HepG2 (cell line): Measurements from ENCODE around the gene MRGPRF. TPM values are rescaled to one million over a fixed set of nuclear protein-coding genes. Genes with fewer than 3 reads are reported as not detected.

Experiments used
- CAMTA2 ChIP-seq: sonication (generic); formaldehyde crosslinking; IDR thresholded peaks from 2 replicates; pipeline ENCODE4 v1.4.0; 2020; ENCODE audit warnings: mild to moderate bottlenecking, missing genetic modification reagents, borderline replicate concordance
- CHCHD3 ChIP-seq: sonication (generic); formaldehyde crosslinking; IDR thresholded peaks from 2 replicates; pipeline ENCODE4 v1.8.0; 2022; ENCODE audit warnings: mild to moderate bottlenecking, missing genetic modification reagents, moderate library complexity
- MAFK ChIP-seq, 2 experiments: IDR thresholded peaks in 1 of 2; conservative IDR thresholded peaks in 1 of 2; 2 replicates each; pipeline ENCODE4 v1.6.1; 2011; ENCODE audit warnings: improper control_type of control experiment in 2 of 2, low read length in 2 of 2
- NFE2L2 ChIP-seq: fragments of 150-350 bp; IDR thresholded peaks from 2 replicates; pipeline ENCODE4 v1.6.1; 2014; ENCODE audit warnings: low read length
- RXRB ChIP-seq: IDR thresholded peaks from 2 replicates; pipeline ENCODE4 v1.6.1; 2016; ENCODE audit warnings: borderline replicate concordance, missing genetic modification reagents, missing compliant biosample characterization
- SMC3 ChIP-seq: IDR thresholded peaks from 2 replicates; pipeline ENCODE4 v1.6.1; 2011; ENCODE audit warnings: low read length, improper control_type of control experiment
- SOX6 ChIP-seq, 2 experiments: fragments of 450-650 bp in 1 of 2; sonication (generic) in 1 of 2; formaldehyde crosslinking in 1 of 2; IDR thresholded peaks; 2 replicates each; pipeline versions ENCODE4 v1.4.0 to v1.6.1; 2017 to 2020; ENCODE audit warnings: antibody characterized with exemption in 1 of 2, mild to moderate bottlenecking in 1 of 2, missing genetic modification reagents in 1 of 2
- ZNF317 ChIP-seq: sonication (generic); formaldehyde crosslinking; IDR thresholded peaks from 2 replicates; pipeline ENCODE4 v1.5.0; 2020; ENCODE audit warnings: mild to moderate bottlenecking, missing genetic modification reagents
- ZNF407 ChIP-seq: sonication (generic); formaldehyde crosslinking; IDR thresholded peaks from one replicate; pipeline ENCODE4 v1.5.1; 2020; ENCODE audit warnings: mild to moderate bottlenecking, missing genetic modification reagents; ENCODE audit errors: not compliant biosample characterization
- ZNF746 ChIP-seq: sonication (generic); formaldehyde crosslinking; IDR thresholded peaks from 2 replicates; pipeline ENCODE4 v1.8.0; 2022; ENCODE audit warnings: mild to moderate bottlenecking, missing genetic modification reagents
- polyA plus RNA-seq, 8 experiments: library from polyadenylated mRNA; depleted of rRNA in 3 of 8; stranded (reverse) in 7 of 8; unstranded in 1 of 8; fragments of >200 nt; fragmentation: Illumina TruSeq in 4 of 8; extraction: Trizol in 4 of 8; gene quantifications; 2 replicates each; pipeline versions ENCODE4 v1.2.1 to v1.2.3, GENCODE V29; 2011 to 2016; ENCODE audit warnings: low read depth in 4 of 8, missing spikeins in 1 of 8, mixed read lengths in 1 of 8; ENCODE audit not compliant: insufficient read depth in 1 of 8
- total RNA-seq, 5 experiments: library from RNA; depleted of rRNA; stranded (reverse); fragments of >200 nt; fragmentation: Illumina TruSeq; extraction: Trizol; gene quantifications; 2 replicates each; pipeline ENCODE4 v1.2.3, GENCODE V29; 2016; ENCODE audit warnings: low read depth in 1 of 5

Gene MRGPRF
- total and polyA plus RNA-seq, 2 of the 13 experiments (the other 11 are each of a cell fraction or from before 2014, with no cell fraction given): not detected

GRCh38 chr11:69010964-69011623 is 2.0 kb downstream of the MRGPRF start (continued):
- TF ChIP-seq NFE2L2 (no peak), RXRB (CRISPR knock-in tag) (no peak), ZNF407 (CRISPR knock-in tag) (no peak), ZNF746 (no peak), SOX6 (IDR thresholded peaks at IDR 0.05) (no peak), SOX6 (CRISPR knock-in tag; IDR thresholded peaks at IDR 0.05) (no peak), SMC3 (no peak), CAMTA2 (no peak), CHCHD3 (CRISPR knock-in tag) (no peak), ZNF317 (CRISPR knock-in tag) (no peak), MAFK (conservative IDR thresholded peaks at IDR 0.05 in 1 of 2, IDR thresholded peaks at IDR 0.05 in 1 of 2; ENCODE audit: low read length in 2 of 2) (no peak)
- TF ChIP-seq, all 625 proteins: peak for 0
